Liver (tissue), 3 donors: ENCODE data around the gene ORC6.
A peak's percentile ranks its signal among the peaks of the same experiment; 100 is the strongest.

Experiments used
- EGR1 ChIP-seq, 2 donors: IDR thresholded peaks; 2 replicates each; pipeline ENCODE4 v1.6.1; 2016 to 2018; ENCODE audit warnings: antibody characterized with exemption in 2 of 2, low read depth in 2 of 2
- FOXA1 ChIP-seq: IDR thresholded peaks from 2 replicates; pipeline ENCODE4 v1.6.1; 2016; ENCODE audit warnings: antibody characterized with exemption
- GABPA ChIP-seq, 2 donors: IDR thresholded peaks in 1 of 2; conservative IDR thresholded peaks in 1 of 2; 2 replicates each; pipeline ENCODE4 v1.6.1; 2016; ENCODE audit warnings: antibody characterized with exemption in 2 of 2, mild to moderate bottlenecking in 1 of 2, moderate library complexity in 1 of 2
- JUND ChIP-seq, 2 donors: IDR thresholded peaks; 2 replicates each; pipeline ENCODE4 v1.6.1; 2016; ENCODE audit warnings: antibody characterized with exemption in 2 of 2
- NR2F2 ChIP-seq: IDR thresholded peaks from 2 replicates; pipeline ENCODE4 v1.6.1; 2016; ENCODE audit warnings: antibody characterized with exemption
- RAD21 ChIP-seq, 2 donors: IDR thresholded peaks; 2 replicates each; pipeline ENCODE4 v1.6.1; 2016; ENCODE audit warnings: antibody characterized with exemption in 2 of 2, mild to moderate bottlenecking in 2 of 2
- SP1 ChIP-seq: IDR thresholded peaks from 2 replicates; pipeline ENCODE4 v1.6.1; 2018; ENCODE audit warnings: antibody characterized with exemption, mild to moderate bottlenecking
- TAF1 ChIP-seq: conservative IDR thresholded peaks from 2 replicates; pipeline ENCODE4 v1.6.1; 2016; ENCODE audit warnings: antibody characterized with exemption, mild to moderate bottlenecking
- TF ChIP-seq, protein P1 (sequence below): fragments of 150-350 bp; IDR thresholded peaks from 2 replicates; pipeline ENCODE4 v1.5.1; 2017; ENCODE audit warnings: improper control_type of control experiment, low read depth, low read length; ENCODE audit not compliant: missing input control
- TF ChIP-seq, protein P2 (sequence below): IDR thresholded peaks from 2 replicates; pipeline ENCODE4 v1.6.1; 2016; ENCODE audit warnings: antibody characterized with exemption
- TF ChIP-seq, protein P3 (sequence below): IDR thresholded peaks from 2 replicates; pipeline ENCODE4 v1.6.1; 2016; ENCODE audit warnings: antibody characterized with exemption, mild to moderate bottlenecking
- TF ChIP-seq, protein P4 (sequence below): IDR thresholded peaks from 2 replicates; pipeline ENCODE4 v1.6.1; 2016; ENCODE audit warnings: antibody characterized with exemption
- donor health status: healthy.
- donor health status: healthy.

DNA sequence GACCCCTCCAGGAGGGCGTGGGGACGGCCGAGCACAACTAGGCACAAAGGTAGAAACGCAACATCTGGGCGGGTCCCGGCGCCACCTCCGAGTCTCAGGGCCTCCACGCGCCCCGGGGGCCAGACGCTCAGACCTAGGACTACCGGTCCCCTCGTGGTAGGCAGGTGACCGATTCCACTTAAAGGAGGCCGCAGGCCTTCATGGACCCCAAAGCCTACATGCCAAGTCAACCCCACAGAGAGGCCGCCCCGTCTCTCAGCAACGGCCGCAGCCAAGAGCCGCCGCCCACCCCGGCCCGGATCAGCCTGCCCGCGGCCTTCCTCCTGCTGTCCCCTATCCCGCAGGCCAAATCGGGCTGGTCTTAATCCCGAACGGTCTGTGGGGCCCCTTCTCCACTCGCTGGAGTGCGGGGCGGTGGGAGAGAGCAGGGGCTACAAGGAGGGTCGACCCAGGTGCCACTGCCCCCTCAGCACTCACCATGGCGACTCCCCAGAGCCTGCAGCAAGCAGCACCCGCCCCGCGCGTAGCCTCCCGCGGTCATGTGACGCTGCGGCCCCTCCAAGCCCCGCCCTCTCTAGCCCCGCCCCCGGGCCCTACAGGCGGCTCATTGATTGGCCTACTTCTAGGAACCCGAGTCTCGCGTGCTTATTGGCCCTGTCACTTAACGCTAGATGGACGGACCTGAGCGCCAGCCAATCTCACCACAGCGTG is 650 bp upstream of the ORC6 start, which contains the start of gene VPS35:
- TF ChIP-seq, protein P1, sequence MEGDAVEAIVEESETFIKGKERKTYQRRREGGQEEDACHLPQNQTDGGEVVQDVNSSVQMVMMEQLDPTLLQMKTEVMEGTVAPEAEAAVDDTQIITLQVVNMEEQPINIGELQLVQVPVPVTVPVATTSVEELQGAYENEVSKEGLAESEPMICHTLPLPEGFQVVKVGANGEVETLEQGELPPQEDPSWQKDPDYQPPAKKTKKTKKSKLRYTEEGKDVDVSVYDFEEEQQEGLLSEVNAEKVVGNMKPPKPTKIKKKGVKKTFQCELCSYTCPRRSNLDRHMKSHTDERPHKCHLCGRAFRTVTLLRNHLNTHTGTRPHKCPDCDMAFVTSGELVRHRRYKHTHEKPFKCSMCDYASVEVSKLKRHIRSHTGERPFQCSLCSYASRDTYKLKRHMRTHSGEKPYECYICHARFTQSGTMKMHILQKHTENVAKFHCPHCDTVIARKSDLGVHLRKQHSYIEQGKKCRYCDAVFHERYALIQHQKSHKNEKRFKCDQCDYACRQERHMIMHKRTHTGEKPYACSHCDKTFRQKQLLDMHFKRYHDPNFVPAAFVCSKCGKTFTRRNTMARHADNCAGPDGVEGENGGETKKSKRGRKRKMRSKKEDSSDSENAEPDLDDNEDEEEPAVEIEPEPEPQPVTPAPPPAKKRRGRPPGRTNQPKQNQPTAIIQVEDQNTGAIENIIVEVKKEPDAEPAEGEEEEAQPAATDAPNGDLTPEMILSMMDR: peak; percentile 18
- TF ChIP-seq RAD21 (IDR thresholded peaks at IDR 0.05) (no peak), JUND (IDR thresholded peaks at IDR 0.05) (no peak), TAF1 (no peak), EGR1 (IDR thresholded peaks at IDR 0.05; ENCODE audit: low read depth in 2 of 2) (no peak), FOXA1 (no peak), GABPA (IDR thresholded peaks at IDR 0.05 in 1 of 2, conservative IDR thresholded peaks at IDR 0.05 in 1 of 2) (no peak), SP1 (peak; percentile 91), NR2F2 (no peak)
- TF ChIP-seq, protein P2, sequence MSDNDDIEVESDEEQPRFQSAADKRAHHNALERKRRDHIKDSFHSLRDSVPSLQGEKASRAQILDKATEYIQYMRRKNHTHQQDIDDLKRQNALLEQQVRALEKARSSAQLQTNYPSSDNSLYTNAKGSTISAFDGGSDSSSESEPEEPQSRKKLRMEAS: no peak
- TF ChIP-seq, protein P3, sequence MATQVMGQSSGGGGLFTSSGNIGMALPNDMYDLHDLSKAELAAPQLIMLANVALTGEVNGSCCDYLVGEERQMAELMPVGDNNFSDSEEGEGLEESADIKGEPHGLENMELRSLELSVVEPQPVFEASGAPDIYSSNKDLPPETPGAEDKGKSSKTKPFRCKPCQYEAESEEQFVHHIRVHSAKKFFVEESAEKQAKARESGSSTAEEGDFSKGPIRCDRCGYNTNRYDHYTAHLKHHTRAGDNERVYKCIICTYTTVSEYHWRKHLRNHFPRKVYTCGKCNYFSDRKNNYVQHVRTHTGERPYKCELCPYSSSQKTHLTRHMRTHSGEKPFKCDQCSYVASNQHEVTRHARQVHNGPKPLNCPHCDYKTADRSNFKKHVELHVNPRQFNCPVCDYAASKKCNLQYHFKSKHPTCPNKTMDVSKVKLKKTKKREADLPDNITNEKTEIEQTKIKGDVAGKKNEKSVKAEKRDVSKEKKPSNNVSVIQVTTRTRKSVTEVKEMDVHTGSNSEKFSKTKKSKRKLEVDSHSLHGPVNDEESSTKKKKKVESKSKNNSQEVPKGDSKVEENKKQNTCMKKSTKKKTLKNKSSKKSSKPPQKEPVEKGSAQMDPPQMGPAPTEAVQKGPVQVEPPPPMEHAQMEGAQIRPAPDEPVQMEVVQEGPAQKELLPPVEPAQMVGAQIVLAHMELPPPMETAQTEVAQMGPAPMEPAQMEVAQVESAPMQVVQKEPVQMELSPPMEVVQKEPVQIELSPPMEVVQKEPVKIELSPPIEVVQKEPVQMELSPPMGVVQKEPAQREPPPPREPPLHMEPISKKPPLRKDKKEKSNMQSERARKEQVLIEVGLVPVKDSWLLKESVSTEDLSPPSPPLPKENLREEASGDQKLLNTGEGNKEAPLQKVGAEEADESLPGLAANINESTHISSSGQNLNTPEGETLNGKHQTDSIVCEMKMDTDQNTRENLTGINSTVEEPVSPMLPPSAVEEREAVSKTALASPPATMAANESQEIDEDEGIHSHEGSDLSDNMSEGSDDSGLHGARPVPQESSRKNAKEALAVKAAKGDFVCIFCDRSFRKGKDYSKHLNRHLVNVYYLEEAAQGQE: peak; percentile 36
- TF ChIP-seq, protein P4, sequence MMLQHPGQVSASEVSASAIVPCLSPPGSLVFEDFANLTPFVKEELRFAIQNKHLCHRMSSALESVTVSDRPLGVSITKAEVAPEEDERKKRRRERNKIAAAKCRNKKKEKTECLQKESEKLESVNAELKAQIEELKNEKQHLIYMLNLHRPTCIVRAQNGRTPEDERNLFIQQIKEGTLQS: no peak
